OCI-LY7 (cell line): Measurements from ENCODE around the gene TTC21A. TPM values are rescaled to one million over a fixed set of nuclear protein-coding genes. Genes with fewer than 3 reads are reported as not detected.

Source experiments
- BruUV-seq: library from RNA; stranded (reverse); fragments of 400-500 nt; replicated peaks from 2 replicates; lab custom pipeline; 2021; lab: Mats Ljungman, UMichigan
- CTCF ChIA-PET: fragments of 300-600 bp; sonication (Branson Sonifier 250); formaldehyde crosslinking; loops from one replicate; lab custom pipeline; 2022; ENCODE audit warnings: antibody characterized with exemption; ENCODE audit not compliant: unreplicated experiment; lab: Charles Lee
- POLR2A ChIA-PET: fragments of 300-600 bp; sonication (Branson Sonifier 250); formaldehyde crosslinking; loops from one replicate; lab custom pipeline; 2022; ENCODE audit warnings: antibody characterized with exemption; lab: Charles Lee
- DNase-seq: peaks from one replicate; pipeline ENCODE4 v3.0.0-alpha.2; 2015; ENCODE audit warnings: low spot score
- H2AFZ ChIP-seq: fragments of 200-600 bp; sonication (generic), shearing (Covaris generic); 2 replicates; pipeline ENCODE4 v1.6.1; 2014; ENCODE audit warnings: mild to moderate bottlenecking, antibody characterized with exemption, low read length, moderate library complexity
- H3K27ac ChIP-seq: fragments of 200-600 bp; sonication (generic); 2 replicates; pipeline ENCODE4 v1.5.1; 2014; ENCODE audit warnings: mixed run types, low read depth, mild to moderate bottlenecking, moderate library complexity, low read length, inconsistent platforms; ENCODE audit not compliant: poor library complexity, severe bottlenecking
- H3K36me3 ChIP-seq: fragments of 200-600 bp; sonication (generic); 2 replicates; pipeline ENCODE4 v1.6.1; 2014; ENCODE audit warnings: mild to moderate bottlenecking, antibody characterized with exemption, low read length, moderate library complexity, mixed read lengths; ENCODE audit not compliant: insufficient read depth
- H3K4me1 ChIP-seq: fragments of 200-600 bp; sonication (generic); 2 replicates; pipeline ENCODE4 v1.5.1; 2014; ENCODE audit warnings: mild to moderate bottlenecking, low read length; ENCODE audit not compliant: insufficient read depth, poor library complexity, severe bottlenecking
- H3K4me2 ChIP-seq: fragments of 200-600 bp; sonication (generic); 2 replicates; pipeline ENCODE4 v1.6.1; 2014; ENCODE audit warnings: mild to moderate bottlenecking, low read length
- H3K4me3 ChIP-seq: fragments of 200-600 bp; sonication (generic); 2 replicates; pipeline ENCODE4 v1.5.1; 2014; ENCODE audit warnings: mild to moderate bottlenecking, low read depth, low read length; ENCODE audit not compliant: poor library complexity, severe bottlenecking
- H3K79me2 ChIP-seq: fragments of 200-600 bp; sonication (generic); 2 replicates; pipeline ENCODE4 v1.6.1; 2016; ENCODE audit warnings: low read depth, mild to moderate bottlenecking, low read length, moderate library complexity, mixed read lengths; ENCODE audit not compliant: insufficient read depth
- H3K9me2 ChIP-seq: fragments of 200-600 bp; sonication (generic); 2 replicates; pipeline ENCODE4 v1.6.1; 2016; ENCODE audit warnings: mild to moderate bottlenecking, low read length, mixed read lengths; ENCODE audit not compliant: insufficient read depth
- H3K9me3 ChIP-seq: fragments of 200-600 bp; sonication (generic); 2 replicates; pipeline ENCODE4 v1.6.1; 2014; ENCODE audit warnings: mild to moderate bottlenecking, mixed run types, low read length, mixed read lengths
- H4K20me1 ChIP-seq: fragments of 200-600 bp; sonication (generic); 2 replicates; pipeline ENCODE4 v1.6.1; 2014; ENCODE audit warnings: mild to moderate bottlenecking, antibody characterized with exemption, low read length, moderate library complexity, mixed read lengths; ENCODE audit not compliant: insufficient read depth
- EZH2phosphoT487 ChIP-seq: fragments of 200-600 bp; sonication (generic); IDR thresholded peaks from 2 replicates; pipeline ENCODE4 v1.6.1; 2018; ENCODE audit warnings: low read depth, borderline replicate concordance, mild to moderate bottlenecking, mixed run types, antibody characterized with exemption, low read length, moderate library complexity, mixed read lengths
- intact Hi-C: fragments of 100-400 bp; cut with micrococcal nuclease; formaldehyde crosslinking; loops from one replicate; pipeline ENCODE4 v1.10.0; 2022; ENCODE audit not compliant: unreplicated experiment
- total RNA-seq, 2 experiments: library from RNA; depleted of rRNA in 1 of 2; stranded (reverse); fragments of >200 nt in 1 of 2; shearing (Covaris generic) in 1 of 2; gene quantifications; 2 replicates each; pipeline ENCODE4 v1.2.3, GENCODE V29; 2014 to 2022
- TF ChIP-seq, protein P1 (sequence below): fragments of 200-600 bp; sonication (generic); conservative IDR thresholded peaks from 2 replicates; pipeline ENCODE4 v1.5.1; 2014; ENCODE audit warnings: mild to moderate bottlenecking, antibody characterized with exemption, low read length, moderate library complexity, mixed read lengths

TTC21A gene
- total RNA-seq, 2 experiments from 2014 or later = 12.8 to 27.1 TPM

DNA sequence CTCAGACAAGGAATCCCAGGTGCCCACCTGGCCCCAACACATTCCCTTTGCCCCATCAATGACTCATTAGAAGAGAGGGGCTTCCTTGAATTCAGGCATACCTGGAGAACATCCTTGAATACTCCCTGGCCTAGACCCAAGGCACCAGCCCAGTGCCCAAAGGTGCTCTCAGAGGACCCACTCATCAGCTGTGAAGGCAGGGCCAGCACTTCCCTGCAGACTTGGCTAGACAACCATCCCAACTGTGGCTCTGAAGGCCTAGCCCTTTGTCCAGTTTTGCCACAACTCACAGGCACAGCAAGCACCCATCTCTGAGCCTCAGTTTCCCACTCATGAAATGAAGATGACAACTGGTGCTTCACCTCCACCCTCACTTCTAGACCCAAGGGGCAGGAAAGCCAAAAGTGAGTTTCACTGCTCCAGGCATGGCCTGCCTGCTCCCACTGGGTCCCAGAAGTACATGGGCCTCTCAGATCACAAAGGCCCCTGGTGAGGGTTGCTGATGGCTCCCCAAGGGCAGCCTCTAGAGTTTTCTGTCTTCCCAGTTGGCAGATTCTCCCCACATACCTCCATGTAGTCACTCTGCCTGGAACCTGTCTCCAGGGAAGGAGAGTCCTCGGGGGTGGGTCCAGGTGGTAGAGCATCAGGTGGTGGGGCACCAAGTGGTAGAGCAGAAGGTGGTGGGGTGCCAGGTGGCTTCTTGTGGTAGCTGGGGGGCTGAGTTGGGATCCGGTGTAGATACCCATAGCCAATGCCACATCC, 7.6 kb upstream of the TTC21A start:
- no TSS peak for BruUV-seq
- Histone ChIP-seq H3K27ac (no peak overlapping the region), H3K4me1 (peaks cover 32% of the 10 kb centered on the region), H3K4me3 (no peak overlapping the region), H3K79me2 (no peaks in the 10 kb centered on the region), H3K9me3 (no peaks in the 10 kb centered on the region), H3K36me3 (peaks cover 72% of the 10 kb centered on the region), H4K20me1 (no peaks in the 10 kb centered on the region), H2AFZ (no peak overlapping the region), H3K9me2 (no peaks in the 10 kb centered on the region), H3K4me2 (no peak overlapping the region)
- intact Hi-C loops = loop anchor here (2.0 kb wide), 1 partner anchor 81 kb away; no protein-coding TSS in a partner anchor
- no peak for DNase-seq
- CTCF ChIA-PET = no interaction called here
- no peak for TF ChIP-seq EZH2phosphoT487
- TF ChIP-seq, protein P1, sequence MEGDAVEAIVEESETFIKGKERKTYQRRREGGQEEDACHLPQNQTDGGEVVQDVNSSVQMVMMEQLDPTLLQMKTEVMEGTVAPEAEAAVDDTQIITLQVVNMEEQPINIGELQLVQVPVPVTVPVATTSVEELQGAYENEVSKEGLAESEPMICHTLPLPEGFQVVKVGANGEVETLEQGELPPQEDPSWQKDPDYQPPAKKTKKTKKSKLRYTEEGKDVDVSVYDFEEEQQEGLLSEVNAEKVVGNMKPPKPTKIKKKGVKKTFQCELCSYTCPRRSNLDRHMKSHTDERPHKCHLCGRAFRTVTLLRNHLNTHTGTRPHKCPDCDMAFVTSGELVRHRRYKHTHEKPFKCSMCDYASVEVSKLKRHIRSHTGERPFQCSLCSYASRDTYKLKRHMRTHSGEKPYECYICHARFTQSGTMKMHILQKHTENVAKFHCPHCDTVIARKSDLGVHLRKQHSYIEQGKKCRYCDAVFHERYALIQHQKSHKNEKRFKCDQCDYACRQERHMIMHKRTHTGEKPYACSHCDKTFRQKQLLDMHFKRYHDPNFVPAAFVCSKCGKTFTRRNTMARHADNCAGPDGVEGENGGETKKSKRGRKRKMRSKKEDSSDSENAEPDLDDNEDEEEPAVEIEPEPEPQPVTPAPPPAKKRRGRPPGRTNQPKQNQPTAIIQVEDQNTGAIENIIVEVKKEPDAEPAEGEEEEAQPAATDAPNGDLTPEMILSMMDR = no peak
- POLR2A ChIA-PET = no interaction called here

DNA sequence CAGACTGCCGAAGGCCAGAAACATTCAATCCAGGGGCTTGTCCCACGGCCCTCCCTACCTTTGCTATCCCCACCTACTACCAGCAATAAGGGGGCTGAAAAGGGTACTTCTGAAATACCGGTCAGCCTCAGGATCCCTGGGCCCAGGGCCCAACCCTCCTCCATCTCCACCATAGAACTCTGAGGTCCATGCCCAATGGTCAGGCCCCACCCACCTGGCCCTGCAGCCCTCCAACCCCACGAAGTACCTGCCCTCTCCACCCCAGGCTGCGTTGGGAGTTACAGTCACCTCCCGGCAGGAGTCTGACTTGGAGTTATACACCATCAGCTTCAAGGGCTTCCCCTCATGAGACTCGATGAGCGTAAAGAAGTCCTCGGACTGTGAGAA, 7.0 kb upstream of the TTC21A start:
- H3K36me3 ChIP-seq = peaks cover 67% of the 10 kb centered on the region
- H3K4me1 ChIP-seq = peaks cover 38% of the 10 kb centered on the region
- H3K4me3 ChIP-seq = no peak overlapping the region
- H3K4me2 ChIP-seq = no peak overlapping the region
- CTCF ChIA-PET = no interaction called here
- TF ChIP-seq, protein P1 = no peak
- no peak for TF ChIP-seq EZH2phosphoT487
- H3K79me2 ChIP-seq = no peaks in the 10 kb centered on the region
- H3K27ac ChIP-seq = no peak overlapping the region
- H3K9me3 ChIP-seq = no peaks in the 10 kb centered on the region
- H2AFZ ChIP-seq = no peak overlapping the region
- DNase-seq = no peak
- BruUV-seq = no TSS peak
- no peaks in the 10 kb centered on the region for H3K9me2 ChIP-seq
- POLR2A ChIA-PET = interaction anchor here (0.6 kb wide), 2 partner anchors 92 to 124 kb away, joined by 3 read pairs; partner anchors contain the start of gene XIRP1
- intact Hi-C loops = loop anchor here (2.0 kb wide), 1 partner anchor 80 kb away; no protein-coding TSS in a partner anchor
- H4K20me1 ChIP-seq = no peaks in the 10 kb centered on the region
